Effector memory CD4-positive, alpha-beta T cell (primary cell): ENCODE data around the gene COL23A1.

Experiments
- DNase-seq, 3 donors: peaks; one replicate each; pipeline ENCODE4 v3.0.0-alpha.2; 2020
- H3K27ac ChIP-seq: 2 replicates; pipeline ENCODE4 v1.7.0; 2013; ENCODE audit warnings: mild to moderate bottlenecking, low read length, moderate library complexity; ENCODE audit not compliant: insufficient read depth, poor library complexity, severe bottlenecking
- H3K27me3 ChIP-seq: replicated peaks from 2 replicates; pipeline ENCODE4 v1.7.0; 2013; ENCODE audit warnings: mild to moderate bottlenecking, low read length; ENCODE audit not compliant: insufficient read depth, control insufficient read depth, poor library complexity, severe bottlenecking
- H3K36me3 ChIP-seq: 2 replicates; pipeline ENCODE4 v1.7.0; 2013; ENCODE audit warnings: mild to moderate bottlenecking, low read length, moderate library complexity; ENCODE audit not compliant: control insufficient read depth, insufficient read depth
- H3K4me1 ChIP-seq: 2 replicates; pipeline ENCODE4 v1.7.0; 2013; ENCODE audit warnings: low read length, mild to moderate bottlenecking; ENCODE audit not compliant: control insufficient read depth, insufficient read depth, poor library complexity, severe bottlenecking
- H3K4me3 ChIP-seq: 2 replicates; pipeline ENCODE4 v1.7.0; 2013; ENCODE audit warnings: low read length, low read depth, mild to moderate bottlenecking; ENCODE audit not compliant: insufficient read depth, poor library complexity, severe bottlenecking
- H3K9me3 ChIP-seq: 2 replicates; pipeline ENCODE4 v1.7.0; 2013; ENCODE audit warnings: mild to moderate bottlenecking, low read length, moderate library complexity; ENCODE audit not compliant: control insufficient read depth

Gene COL23A1

GRCh38 chr5:178526773-178527457 lies 63.3 kb downstream of the COL23A1 start:
- no peaks in the 10 kb centered on the region for H3K27me3 ChIP-seq
- no peak for DNase-seq
- no peaks in the 10 kb centered on the region for H3K36me3 ChIP-seq
- H3K4me1 ChIP-seq = no peaks in the 10 kb centered on the region
- H3K4me3 ChIP-seq = no peak overlapping the region
- H3K27ac ChIP-seq = no peak overlapping the region
- H3K9me3 ChIP-seq = no peaks in the 10 kb centered on the region

GRCh38 chr5:178525906-178526732 lies 64.1 kb downstream of the COL23A1 start:
- H3K9me3 ChIP-seq = no peaks in the 10 kb centered on the region
- H3K4me3 ChIP-seq = no peak overlapping the region
- no peaks in the 10 kb centered on the region for H3K36me3 ChIP-seq
- no peaks in the 10 kb centered on the region for H3K4me1 ChIP-seq
- no peak for DNase-seq
- H3K27ac ChIP-seq = no peak overlapping the region
- H3K27me3 ChIP-seq = no peaks in the 10 kb centered on the region

- H3K4me1 ChIP-seq = no peaks in the 10 kb centered on the region
- no peaks in the 10 kb centered on the region for H3K9me3 ChIP-seq
- no peaks in the 10 kb centered on the region for H3K36me3 ChIP-seq
- no peak overlapping the region for H3K27ac ChIP-seq
- no peaks in the 10 kb centered on the region for H3K27me3 ChIP-seq
- no peak overlapping the region for H3K4me3 ChIP-seq
- no peak for DNase-seq
Measured at GRCh38 chr5:178524093-178524882, 65.9 kb downstream of the COL23A1 start.

GRCh38 chr5:178522361-178522760 lies 67.8 kb downstream of the COL23A1 start:
- H3K9me3 ChIP-seq = no peaks in the 10 kb centered on the region
- no peaks in the 10 kb centered on the region for H3K36me3 ChIP-seq
- no peak for DNase-seq
- no peak overlapping the region for H3K27ac ChIP-seq
- no peaks in the 10 kb centered on the region for H3K27me3 ChIP-seq
- H3K4me1 ChIP-seq = no peaks in the 10 kb centered on the region
- no peak overlapping the region for H3K4me3 ChIP-seq

GRCh38 chr5:178520851-178521250 lies 69.3 kb downstream of the COL23A1 start:
- Histone ChIP-seq H3K36me3 (no peaks in the 10 kb centered on the region), H3K9me3 (no peaks in the 10 kb centered on the region), H3K27me3 (no peaks in the 10 kb centered on the region), H3K27ac (no peak overlapping the region), H3K4me3 (no peak overlapping the region), H3K4me1 (no peaks in the 10 kb centered on the region)
- DNase-seq = no peak

- Histone ChIP-seq H3K9me3 (no peaks in the 10 kb centered on the region), H3K36me3 (no peaks in the 10 kb centered on the region), H3K4me1 (no peaks in the 10 kb centered on the region), H3K4me3 (no peak overlapping the region), H3K27me3 (no peaks in the 10 kb centered on the region), H3K27ac (no peak overlapping the region)
- DNase-seq = no peak
Measured at GRCh38 chr5:178519804-178520203, 70.4 kb downstream of the COL23A1 start.

- DNase-seq = no peak
- Histone ChIP-seq H3K27ac (no peak overlapping the region), H3K4me3 (no peak overlapping the region), H3K36me3 (no peaks in the 10 kb centered on the region), H3K4me1 (no peaks in the 10 kb centered on the region), H3K9me3 (no peaks in the 10 kb centered on the region), H3K27me3 (no peaks in the 10 kb centered on the region)
Measured at GRCh38 chr5:178519155-178519554, 71.0 kb downstream of the COL23A1 start.

GRCh38 chr5:178516504-178517235 lies 73.5 kb downstream of the COL23A1 start:
- H3K4me1 ChIP-seq = no peaks in the 10 kb centered on the region
- no peaks in the 10 kb centered on the region for H3K36me3 ChIP-seq
- no peak overlapping the region for H3K27ac ChIP-seq
- H3K27me3 ChIP-seq = no peaks in the 10 kb centered on the region
- H3K4me3 ChIP-seq = no peak overlapping the region
- DNase-seq = no peak
- no peaks in the 10 kb centered on the region for H3K9me3 ChIP-seq

GRCh38 chr5:178515776-178516503 lies 74.3 kb downstream of the COL23A1 start:
- Histone ChIP-seq H3K4me3 (no peak overlapping the region), H3K27me3 (no peaks in the 10 kb centered on the region), H3K9me3 (no peaks in the 10 kb centered on the region), H3K4me1 (no peaks in the 10 kb centered on the region), H3K36me3 (no peaks in the 10 kb centered on the region), H3K27ac (no peak overlapping the region)
- no peak for DNase-seq
